ENCODE results near the gene CYB561D1.

Gene CYB561D1

GRCh38 chr1:109479311-109479710 lies 14.6 kb upstream of the CYB561D1 start:
- no peak for ATAC-seq

GRCh38 chr1:109479901-109480300 lies 14.0 kb upstream of the CYB561D1 start:
- ATAC-seq = no peak
- TF ChIP-seq PPARA (CRISPR knock-in tag; IDR thresholded peaks at IDR 0.05; ENCODE audit: borderline replicate concordance) (no peak), GLIS3 (CRISPR knock-in tag; IDR thresholded peaks at IDR 0.05) (no peak), TCF4 (CRISPR knock-in tag; IDR thresholded peaks at IDR 0.05; ENCODE audit: borderline replicate concordance) (no peak), TSHZ2 (CRISPR knock-in tag; IDR thresholded peaks at IDR 0.05) (no peak), ISL1 (CRISPR knock-in tag; IDR thresholded peaks at IDR 0.05) (no peak), PATZ1 (CRISPR knock-in tag; IDR thresholded peaks at IDR 0.05; ENCODE audit: borderline replicate concordance) (no peak), ZC3H10 (CRISPR knock-in tag; IDR thresholded peaks at IDR 0.05) (no peak), POU6F1 (CRISPR knock-in tag; IDR thresholded peaks at IDR 0.05; ENCODE audit: borderline replicate concordance, low read depth) (no peak), BACH2 (CRISPR knock-in tag; IDR thresholded peaks at IDR 0.05; ENCODE audit: borderline replicate concordance) (no peak), ZNF565 (CRISPR knock-in tag; conservative IDR thresholded peaks at IDR 0.05; ENCODE audit: low read depth) (no peak), CSDC2 (CRISPR knock-in tag; IDR thresholded peaks at IDR 0.05) (no peak), OSR1 (CRISPR knock-in tag; IDR thresholded peaks at IDR 0.05) (no peak), ESRRG (CRISPR knock-in tag; IDR thresholded peaks at IDR 0.05) (no peak), ZFP3 (CRISPR knock-in tag; IDR thresholded peaks at IDR 0.05) (no peak), SNAI2 (CRISPR knock-in tag; IDR thresholded peaks at IDR 0.05) (no peak), CSRNP3 (CRISPR knock-in tag; IDR thresholded peaks at IDR 0.05) (no peak), ARNTL (CRISPR knock-in tag; IDR thresholded peaks at IDR 0.05; ENCODE audit: borderline replicate concordance, low read depth) (no peak), RARB (CRISPR knock-in tag; IDR thresholded peaks at IDR 0.05) (no peak), CREB5 (CRISPR knock-in tag; IDR thresholded peaks at IDR 0.05; ENCODE audit: low read depth) (no peak)

More at GRCh38 chr1:109479311-109479710, 14.6 kb upstream of the CYB561D1 start:
- TF ChIP-seq GLIS3 (CRISPR knock-in tag; IDR thresholded peaks at IDR 0.05) (no peak), ZC3H10 (CRISPR knock-in tag; IDR thresholded peaks at IDR 0.05) (no peak), ZNF565 (CRISPR knock-in tag; conservative IDR thresholded peaks at IDR 0.05; ENCODE audit: low read depth) (no peak), CSDC2 (CRISPR knock-in tag; IDR thresholded peaks at IDR 0.05) (no peak), SNAI2 (CRISPR knock-in tag; IDR thresholded peaks at IDR 0.05) (no peak), ZNF70 (CRISPR knock-in tag; IDR thresholded peaks at IDR 0.05) (no peak), CREB5 (CRISPR knock-in tag; IDR thresholded peaks at IDR 0.05; ENCODE audit: low read depth) (no peak), ARNTL (CRISPR knock-in tag; IDR thresholded peaks at IDR 0.05; ENCODE audit: borderline replicate concordance, low read depth) (no peak), RARB (CRISPR knock-in tag; IDR thresholded peaks at IDR 0.05) (no peak), TSHZ2 (CRISPR knock-in tag; IDR thresholded peaks at IDR 0.05) (no peak), ZFP3 (CRISPR knock-in tag; IDR thresholded peaks at IDR 0.05) (no peak), TOX (CRISPR knock-in tag; IDR thresholded peaks at IDR 0.05; ENCODE audit: borderline replicate concordance) (no peak)

Data from SK-N-SH treated with all-trans-retinoic acid at 6 μM for 48 hours (cell line).